GM18870 (cell line): ENCODE data around the gene RNF114.
"Not testable (repeated sequence)": the region's sequence is repeated elsewhere in the genome, so short reads cannot be mapped to it uniquely, and the experiment has no call there.

ENCODE experiments used
- ATAC-seq: cut with Tn5 transposase; IDR thresholded peaks from one replicate; pipeline ENCODE4 v1.9.1; 2021; ENCODE audit warnings: moderate library complexity; ENCODE audit not compliant: unreplicated experiment

RNF114 gene, protein sequence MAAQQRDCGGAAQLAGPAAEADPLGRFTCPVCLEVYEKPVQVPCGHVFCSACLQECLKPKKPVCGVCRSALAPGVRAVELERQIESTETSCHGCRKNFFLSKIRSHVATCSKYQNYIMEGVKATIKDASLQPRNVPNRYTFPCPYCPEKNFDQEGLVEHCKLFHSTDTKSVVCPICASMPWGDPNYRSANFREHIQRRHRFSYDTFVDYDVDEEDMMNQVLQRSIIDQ

GRCh38 chr20:49936153-49937026 lies at the start of gene RNF114:
RNF114 (plus strand) TSS chr20:49936397; CDS start chr20:49936413, 16 bp downstream.
- ATAC-seq: peak; percentile 40

DNA sequence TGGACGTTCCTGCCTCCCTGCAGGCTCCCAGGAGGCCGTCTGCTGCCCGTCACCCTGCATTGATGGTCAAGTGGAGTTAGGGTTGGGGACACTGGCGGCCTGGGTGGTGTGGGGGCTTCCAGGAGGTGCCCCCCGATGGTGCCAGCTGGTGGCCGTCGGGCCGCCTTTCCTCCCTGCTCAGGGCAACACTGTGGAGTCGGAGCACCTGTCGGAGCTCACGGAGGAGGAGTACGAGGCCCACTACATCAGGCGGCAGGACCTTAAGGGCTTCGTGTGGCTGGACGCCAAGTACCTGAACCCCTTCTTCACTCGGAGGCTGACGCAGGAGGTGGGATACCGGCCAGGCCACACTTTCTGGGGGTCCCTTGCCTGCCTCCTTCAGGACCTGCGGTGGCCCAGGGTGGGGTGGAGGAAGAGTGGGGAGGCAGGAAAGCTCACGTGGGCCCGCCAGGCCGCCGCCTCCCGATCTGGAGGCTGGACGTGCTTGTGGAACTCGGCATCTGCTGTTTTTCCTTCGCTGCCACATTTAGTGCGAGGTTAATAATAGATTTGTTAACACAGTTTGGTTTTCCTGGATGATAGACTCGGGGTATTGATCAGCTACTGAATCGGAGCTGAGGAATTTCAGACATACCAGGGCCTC lies 49.5 kb upstream of the RNF114 start:
- ATAC-seq: no peak

GRCh38 chr20:49887251-49888211 lies 48.7 kb upstream of the RNF114 start:
- ATAC-seq: no peak

- ATAC-seq: no peak
These were observed 47.8 kb upstream of the RNF114 start for GRCh38 chr20:49888212-49889000.

GRCh38 chr20:49889001-49889934 lies 46.9 kb upstream of the RNF114 start:
- ATAC-seq: no peak

DNA sequence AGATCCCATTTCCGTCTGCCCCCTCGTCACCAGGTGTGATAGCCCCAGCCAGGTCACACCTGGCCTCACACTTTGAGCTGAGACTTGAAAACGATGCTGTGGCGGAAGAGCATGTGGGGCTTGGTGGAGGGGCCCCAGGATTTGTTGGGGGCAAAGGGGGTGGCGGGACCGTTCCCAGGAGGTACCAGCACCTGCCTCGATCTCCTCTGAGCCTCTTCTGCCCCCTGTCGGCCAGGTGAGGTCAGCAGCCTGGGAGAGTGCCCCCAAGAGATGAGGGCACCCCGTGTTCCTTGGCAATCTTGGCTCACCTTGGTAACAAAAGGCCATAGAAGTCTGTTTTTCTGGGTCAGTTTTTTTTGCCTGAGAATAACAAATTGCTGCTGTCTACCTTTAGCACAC lies 46.3 kb upstream of the RNF114 start:
- ATAC-seq: no peak

- no peak for ATAC-seq
These were observed 45.5 kb upstream of the RNF114 start for GRCh38 chr20:49890471-49891361.

DNA sequence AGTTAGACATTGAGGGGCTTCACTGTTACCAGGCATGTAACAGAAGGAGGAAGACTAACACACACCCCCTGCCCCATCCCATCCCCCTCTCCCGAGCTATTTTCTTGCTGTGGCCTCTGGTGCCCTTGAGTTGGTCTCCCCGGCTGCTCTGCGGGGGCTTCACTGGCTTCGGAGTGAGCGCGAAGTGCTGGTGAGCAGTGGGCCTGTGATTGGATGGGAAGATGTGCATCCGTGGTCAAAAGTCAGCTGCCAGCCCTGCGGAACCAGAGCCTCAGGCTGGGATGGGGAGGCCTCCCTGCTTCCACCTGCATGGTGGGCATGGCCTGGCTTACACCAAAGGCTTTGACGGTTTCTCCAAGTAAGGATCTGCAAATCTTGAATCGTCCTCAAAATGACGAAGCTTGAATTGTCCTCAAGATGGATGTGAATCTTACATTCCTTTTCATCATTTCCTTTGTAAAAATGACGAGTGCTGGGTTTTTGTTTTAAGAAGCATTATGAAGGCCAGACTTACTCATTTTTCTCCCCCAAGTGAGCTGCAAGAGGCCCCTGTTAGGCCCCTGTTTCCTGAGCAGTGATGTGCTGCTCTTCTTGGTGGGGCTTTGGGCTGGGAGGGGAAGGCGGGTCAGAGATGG lies 44.6 kb upstream of the RNF114 start:
- ATAC-seq: no peak

- no peak for ATAC-seq
These were observed 43.9 kb upstream of the RNF114 start for GRCh38 chr20:49892260-49892659.

DNA sequence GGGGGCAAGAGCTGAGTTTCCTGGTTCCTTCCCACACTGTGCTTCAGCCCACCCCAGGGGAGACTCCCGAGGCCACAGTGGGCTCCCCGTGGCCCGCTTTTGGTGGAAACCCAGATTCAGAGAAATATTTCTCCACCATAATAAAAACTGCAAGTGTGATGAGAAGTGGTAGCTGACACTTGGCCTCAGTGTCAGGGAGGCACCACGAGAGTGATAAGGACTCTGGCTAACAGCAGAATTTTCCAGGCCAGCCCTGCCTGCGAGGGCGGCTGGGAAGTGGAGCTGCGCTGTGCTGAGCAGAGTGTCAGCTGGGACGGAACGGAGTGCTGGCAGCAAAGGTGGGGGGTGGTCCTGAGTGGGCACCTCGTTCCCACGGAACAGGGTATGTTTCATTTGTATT lies 43.4 kb upstream of the RNF114 start:
- ATAC-seq: no peak

DNA sequence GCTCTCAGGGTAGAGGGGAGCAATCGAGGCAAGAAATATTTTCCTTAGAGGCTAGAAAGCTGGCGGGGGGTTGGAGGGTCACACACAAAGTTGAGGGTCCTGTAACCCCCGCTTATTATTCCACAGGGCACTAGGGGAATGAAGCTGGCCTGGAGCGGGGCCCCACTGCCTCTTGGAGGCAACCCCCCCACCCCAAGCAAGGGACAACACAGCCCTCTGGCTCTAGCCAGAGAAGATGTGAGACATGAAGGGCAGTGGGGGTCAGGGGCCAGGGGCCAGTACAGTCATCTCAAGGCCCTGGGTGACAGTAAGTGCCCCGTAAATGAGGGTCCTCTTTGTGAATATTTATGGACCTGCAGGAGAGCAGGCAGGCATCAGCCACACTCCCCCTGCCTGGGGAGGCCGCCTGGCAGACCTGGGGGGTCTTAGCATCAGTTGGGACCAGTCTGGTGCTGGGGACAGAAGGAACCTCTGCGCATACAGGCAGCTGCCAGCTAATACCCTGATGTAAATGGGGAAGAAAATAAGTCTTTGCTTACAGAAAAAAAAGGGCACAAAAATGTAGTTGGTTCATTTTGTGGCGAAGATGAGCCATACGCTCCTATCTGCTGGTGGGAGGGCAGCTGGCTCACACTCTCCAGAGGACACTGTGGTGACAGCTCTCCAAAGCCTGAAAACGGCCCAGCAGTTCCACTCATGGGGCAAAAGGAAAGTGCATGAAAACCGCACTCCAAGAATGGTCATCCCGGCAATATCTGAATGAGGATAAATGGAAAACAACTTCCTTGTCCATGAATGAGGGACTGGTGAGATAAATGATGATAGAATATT lies 42.7 kb upstream of the RNF114 start:
- ATAC-seq: no peak

DNA sequence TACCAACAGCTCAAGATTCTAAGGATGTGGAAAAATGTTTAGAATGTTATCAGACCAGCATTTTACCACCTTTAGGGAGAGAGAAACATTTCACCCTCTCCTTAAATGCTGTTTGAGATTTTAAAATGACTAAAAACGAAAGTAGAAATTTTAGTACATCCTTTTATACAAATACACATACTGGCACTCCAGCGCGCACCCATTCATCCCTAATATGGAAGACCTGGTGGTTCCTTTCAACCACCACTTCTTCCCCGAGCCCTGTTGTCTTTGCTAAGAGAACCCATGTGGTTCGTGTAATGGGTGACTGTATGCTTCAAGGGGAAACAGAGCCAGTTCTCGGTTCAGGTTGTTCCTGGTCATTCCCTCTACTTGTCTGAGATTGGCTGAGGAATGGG lies 42.1 kb upstream of the RNF114 start:
- no peak for ATAC-seq

- not testable (repeated sequence) for ATAC-seq
These were observed 40.6 kb upstream of the RNF114 start for GRCh38 chr20:49895474-49896093.

- no peak for ATAC-seq
These were observed 40.0 kb upstream of the RNF114 start for GRCh38 chr20:49896204-49896603.

GRCh38 chr20:49899541-49900383 lies 36.4 kb upstream of the RNF114 start:
- no peak for ATAC-seq
